AG09309 (cell line): ENCODE results near the gene GNG3.
"Not testable (repeated sequence)": the region's sequence is repeated elsewhere in the genome, so short reads cannot be mapped to it uniquely, and the experiment has no call there.

Experiments used
- DNase-seq: peaks from one replicate; pipeline ENCODE4 v3.0.0-alpha.2; 2010; ENCODE audit warnings: low read depth
- H3K4me3 ChIP-seq: 2 replicates; pipeline ENCODE4 v1.5.1; 2011; ENCODE audit warnings: mild to moderate bottlenecking, low read depth, low read length, moderate library complexity; ENCODE audit not compliant: control insufficient read depth
- TF ChIP-seq, protein P1 (sequence below): IDR thresholded peaks from 2 replicates; pipeline ENCODE4 v1.5.1; 2011; ENCODE audit warnings: mild to moderate bottlenecking, low read depth, low read length, inconsistent platforms; ENCODE audit not compliant: insufficient read depth, control insufficient read depth; ENCODE audit errors: missing control alignments

GNG3 gene

DNA sequence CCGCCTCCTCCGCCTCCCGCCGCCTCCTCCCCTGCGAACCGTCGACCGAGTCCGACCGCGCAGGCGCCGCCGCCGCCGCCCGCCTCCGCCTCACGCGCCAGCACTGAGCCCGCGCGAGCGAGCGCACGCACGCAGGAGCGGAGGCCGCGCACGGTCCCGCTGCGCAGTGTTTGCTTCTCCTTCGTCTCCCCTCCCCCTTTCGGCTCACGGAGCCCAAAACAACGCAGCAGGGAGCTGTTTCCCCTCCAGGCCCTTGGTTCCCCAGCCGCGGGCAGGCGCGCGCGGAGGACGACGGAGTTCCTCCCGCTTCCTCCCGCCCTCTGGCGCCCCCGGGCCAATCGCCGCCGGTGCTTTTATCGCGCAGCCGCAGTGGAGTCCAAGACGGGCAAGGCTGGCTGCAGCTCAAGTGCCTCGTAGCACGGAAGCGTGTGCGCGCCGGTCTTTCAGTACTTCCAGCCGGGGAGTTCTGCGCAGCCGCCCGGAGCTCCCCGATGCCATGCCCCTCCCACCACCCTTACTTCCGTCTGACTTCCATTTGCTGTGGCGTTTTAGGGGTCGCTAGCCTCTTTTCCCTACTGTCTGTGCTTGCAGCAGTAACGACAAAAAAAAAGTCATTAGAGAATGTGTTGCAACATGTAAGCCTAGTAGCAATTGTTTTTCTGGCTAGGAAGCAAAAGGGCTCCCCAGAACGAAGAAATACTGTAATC is 19.8 kb downstream of the GNG3 start, which contains the start of gene HNRNPUL2:
HNRNPUL2 (minus strand) TSS at position 293 of the 707 bp plus-strand sequence. CDS start 301 bp downstream, outside the sequence.
- peak within 1 kb of the TSS; percentile 84 for H3K4me3 ChIP-seq
- TF ChIP-seq, protein P1, sequence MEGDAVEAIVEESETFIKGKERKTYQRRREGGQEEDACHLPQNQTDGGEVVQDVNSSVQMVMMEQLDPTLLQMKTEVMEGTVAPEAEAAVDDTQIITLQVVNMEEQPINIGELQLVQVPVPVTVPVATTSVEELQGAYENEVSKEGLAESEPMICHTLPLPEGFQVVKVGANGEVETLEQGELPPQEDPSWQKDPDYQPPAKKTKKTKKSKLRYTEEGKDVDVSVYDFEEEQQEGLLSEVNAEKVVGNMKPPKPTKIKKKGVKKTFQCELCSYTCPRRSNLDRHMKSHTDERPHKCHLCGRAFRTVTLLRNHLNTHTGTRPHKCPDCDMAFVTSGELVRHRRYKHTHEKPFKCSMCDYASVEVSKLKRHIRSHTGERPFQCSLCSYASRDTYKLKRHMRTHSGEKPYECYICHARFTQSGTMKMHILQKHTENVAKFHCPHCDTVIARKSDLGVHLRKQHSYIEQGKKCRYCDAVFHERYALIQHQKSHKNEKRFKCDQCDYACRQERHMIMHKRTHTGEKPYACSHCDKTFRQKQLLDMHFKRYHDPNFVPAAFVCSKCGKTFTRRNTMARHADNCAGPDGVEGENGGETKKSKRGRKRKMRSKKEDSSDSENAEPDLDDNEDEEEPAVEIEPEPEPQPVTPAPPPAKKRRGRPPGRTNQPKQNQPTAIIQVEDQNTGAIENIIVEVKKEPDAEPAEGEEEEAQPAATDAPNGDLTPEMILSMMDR, result no peak
- peak; percentile 96 for DNase-seq

- TF ChIP-seq, protein P1, result no peak
- peak; percentile 95 for DNase-seq
- peak overlapping the region; percentile 84 for H3K4me3 ChIP-seq
These were observed 20.3 kb downstream of the GNG3 start for GRCh38 chr11:62727872-62728170.

DNA sequence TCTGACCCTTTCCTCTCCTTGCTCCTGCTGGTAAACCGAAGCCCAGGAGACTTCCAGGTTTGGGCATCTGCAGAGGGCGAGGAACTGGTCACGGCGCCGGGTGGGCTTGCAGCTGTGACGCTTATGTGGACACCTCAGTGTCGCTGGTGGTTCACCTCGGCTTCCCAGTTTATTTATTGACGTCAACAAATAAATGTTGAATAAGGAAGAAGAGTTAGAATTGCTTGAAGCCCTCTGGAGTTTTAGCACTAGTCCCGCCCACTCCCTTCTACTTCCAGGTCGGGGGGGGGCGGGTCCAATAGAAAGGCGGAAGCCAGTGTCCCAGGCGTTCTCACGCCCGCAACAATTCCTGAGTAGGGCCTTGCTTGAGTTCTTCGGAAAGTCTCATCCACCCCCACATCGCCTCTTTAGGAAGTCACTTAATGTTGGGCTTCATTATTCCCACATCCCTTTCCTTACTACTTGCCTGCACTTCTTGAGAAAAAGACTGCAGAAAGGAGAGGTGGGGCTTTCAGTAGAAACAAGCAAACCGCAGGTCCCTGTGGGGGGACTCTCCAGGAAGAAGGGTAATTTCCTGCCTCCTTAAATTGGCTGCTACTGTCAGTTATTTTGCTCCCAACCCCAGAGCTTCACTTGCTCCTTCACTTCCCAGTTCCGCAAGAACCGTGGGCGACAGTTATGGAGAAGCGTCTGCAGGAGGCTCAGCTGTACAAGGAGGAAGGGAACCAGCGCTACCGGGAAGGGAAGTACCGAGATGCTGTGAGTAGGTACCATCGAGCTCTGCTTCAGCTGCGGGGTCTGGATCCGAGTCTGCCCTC is 20.9 kb downstream of the GNG3 start, which contains the start of gene TTC9C:
TTC9C (plus strand) TSS at position 316 of the 818 bp plus-strand sequence; CDS start at position 679, 363 bp downstream.
- H3K4me3 ChIP-seq, result peak within 1 kb of the TSS; percentile 84
- peak; percentile 44 for DNase-seq
- TF ChIP-seq, protein P1, result no peak

DNA sequence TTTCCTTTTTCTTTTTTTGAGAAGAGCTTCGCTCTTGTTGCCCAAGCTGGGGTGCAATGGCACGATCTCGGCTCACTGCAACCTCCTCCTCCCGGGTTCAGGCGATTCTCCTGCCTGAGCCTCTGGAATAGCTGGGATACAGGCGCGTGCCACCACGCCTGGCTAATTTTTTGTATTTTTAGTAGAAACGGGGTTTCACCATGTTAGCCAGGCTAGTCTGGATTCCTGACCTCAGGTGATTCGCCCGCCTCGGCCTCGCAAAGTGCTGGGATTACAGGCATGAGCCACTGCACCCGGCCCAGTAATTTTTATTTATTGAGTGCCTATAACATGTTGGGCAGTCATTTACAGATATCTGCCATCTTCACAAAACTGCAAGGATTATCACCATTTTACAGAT is 22.6 kb downstream of the GNG3 start:
- not testable (repeated sequence) for DNase-seq
- peak overlapping the region; percentile 84 for H3K4me3 ChIP-seq

DNA sequence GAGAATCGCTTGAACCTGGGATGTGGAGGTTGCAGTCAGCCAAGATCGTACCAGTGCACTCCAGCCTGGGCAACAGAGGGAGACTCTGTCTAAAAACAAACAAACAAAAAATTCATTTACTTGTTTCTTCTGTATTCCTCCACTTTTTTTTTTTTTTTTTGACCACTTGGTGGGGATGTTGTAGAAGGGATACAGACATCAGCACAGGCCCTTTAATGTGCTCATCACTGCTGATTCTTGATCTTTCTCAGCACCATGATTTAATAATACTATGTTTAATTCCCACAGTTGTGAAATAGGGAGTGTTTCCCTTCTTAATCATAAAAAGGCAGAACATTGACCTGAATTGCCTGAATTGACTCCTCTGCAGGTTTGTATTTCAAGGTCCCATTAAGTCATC is 25.4 kb downstream of the GNG3 start:
- no peak for DNase-seq
- H3K4me3 ChIP-seq, result no peak overlapping the region
- TF ChIP-seq, protein P1, result peak; percentile 18

GRCh38 chr11:62737196-62737595 is 29.7 kb downstream of the GNG3 start:
- DNase-seq, result no peak
- H3K4me3 ChIP-seq, result no peak overlapping the region
- TF ChIP-seq, protein P1, result no peak

- no peak for DNase-seq
- H3K4me3 ChIP-seq, result no peak overlapping the region
- TF ChIP-seq, protein P1, result no peak
These were observed 40.1 kb downstream of the GNG3 start for GRCh38 chr11:62747475-62748160.

DNA sequence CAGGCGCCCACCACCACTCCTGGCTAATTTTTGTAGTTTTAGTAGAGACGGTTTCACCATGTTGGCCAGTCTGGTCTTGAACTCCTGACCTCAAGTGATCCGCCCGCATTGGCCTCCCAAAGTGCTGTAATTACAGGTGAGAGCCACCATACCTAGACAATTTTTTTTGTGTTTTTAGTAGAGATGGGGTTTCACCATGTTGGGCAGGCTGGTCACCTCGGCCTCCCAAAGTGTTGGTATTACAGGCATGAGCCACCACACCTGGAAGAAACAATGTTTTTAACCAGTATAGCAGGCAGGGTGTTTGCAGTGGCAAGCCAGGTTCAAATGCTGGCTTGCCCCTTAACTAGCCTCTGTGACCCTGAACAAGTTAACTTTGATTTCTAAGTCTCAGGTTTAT is 42.5 kb downstream of the GNG3 start:
- not testable (repeated sequence) for H3K4me3 ChIP-seq, DNase-seq
